HG03571 (cell line): Measurements from ENCODE around the gene HLA-DMA.

Source experiments
- ATAC-seq: cut with Tn5 transposase; IDR thresholded peaks from one replicate; pipeline ENCODE4 v1.9.1; 2021; ENCODE audit not compliant: unreplicated experiment

The HLA-DMA gene

DNA sequence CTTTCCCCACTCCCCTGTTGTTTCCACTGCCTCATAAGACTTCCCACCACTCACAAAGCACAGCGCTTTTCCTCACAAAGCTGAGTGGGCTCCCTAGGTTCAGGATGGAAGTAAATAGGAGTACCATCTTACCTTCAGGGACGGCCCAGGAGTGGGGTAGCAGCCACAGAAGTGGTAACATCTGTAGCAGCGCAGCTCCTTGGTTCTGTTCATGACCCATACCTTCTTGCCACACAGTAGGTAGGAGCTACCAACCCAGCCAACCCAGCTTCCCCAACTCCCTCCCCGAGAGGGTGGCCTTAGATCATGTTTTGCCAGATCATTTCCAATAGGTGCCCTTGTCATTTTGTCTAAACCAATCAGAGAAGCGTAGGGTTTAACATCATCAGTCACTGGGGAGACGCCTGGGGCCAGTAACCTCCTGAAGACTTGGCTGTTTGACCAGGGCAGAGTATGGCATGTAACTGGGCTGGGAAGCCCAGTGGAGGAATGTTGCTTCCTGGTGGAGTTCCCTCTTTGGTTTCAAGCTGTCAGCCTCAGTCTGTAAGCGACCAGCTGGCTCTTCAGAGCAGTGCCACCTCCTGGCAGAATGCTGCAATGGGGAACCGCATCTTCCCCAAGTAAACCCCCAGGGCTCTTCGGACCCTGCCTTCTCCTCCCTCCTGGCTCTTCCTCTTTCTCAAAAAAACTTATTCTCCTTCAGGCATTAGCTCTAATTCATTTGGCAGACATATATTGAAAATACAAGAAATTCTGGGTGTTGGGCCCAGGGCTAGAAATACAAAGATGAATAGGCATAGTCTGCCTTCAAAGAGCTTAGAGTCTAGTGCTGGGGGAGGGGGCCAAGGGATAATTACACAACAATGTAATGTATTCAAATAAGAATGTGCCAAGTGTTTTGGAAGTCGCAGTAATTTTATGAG is at the start of gene HLA-DMA:
Gene HLA-DMA, minus strand, starts transcription at position 281 of the 923 bp plus-strand sequence. Its CDS starts 61 bp downstream, at position 220.
- ATAC-seq: peak; percentile 81

DNA sequence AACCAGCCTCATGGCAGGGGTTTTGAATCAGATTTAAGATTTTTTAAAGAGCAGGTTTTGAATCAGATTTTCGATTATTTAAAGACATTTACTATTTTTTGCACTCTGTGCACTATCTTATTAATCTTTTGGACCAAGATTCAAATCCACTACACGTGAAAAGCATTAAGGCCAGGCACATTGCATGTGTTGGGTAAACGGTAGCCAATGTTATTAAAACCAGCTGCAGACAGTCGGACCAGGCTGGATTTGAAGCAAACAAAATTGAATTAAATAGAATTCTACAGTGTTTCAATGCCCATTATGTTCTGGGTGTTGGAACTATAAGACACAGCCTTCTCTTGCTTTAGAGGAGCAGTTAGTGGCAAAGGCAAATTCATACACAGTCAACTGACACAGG is 48.8 kb upstream of the HLA-DMA start:
- no peak for ATAC-seq

DNA sequence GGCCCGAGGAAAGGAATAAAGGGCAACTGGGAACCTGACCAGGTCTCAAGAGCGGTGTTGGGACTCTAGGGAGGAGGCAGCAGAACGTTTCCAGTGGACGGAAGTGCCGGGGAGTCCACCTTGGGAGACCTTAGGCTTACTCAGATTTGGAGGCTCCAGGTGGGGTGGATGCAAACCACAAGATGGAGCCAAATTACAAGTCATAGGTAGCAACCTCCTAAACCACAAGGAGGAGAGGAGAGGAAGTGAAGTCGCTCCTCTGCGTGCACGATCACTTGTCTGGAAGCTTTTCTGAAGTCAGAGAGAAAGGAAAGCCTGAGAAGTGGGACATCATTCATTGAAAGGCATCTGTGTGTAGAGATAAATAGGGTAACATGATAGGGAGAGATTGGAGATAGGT is 47.2 kb upstream of the HLA-DMA start:
- no peak for ATAC-seq

DNA sequence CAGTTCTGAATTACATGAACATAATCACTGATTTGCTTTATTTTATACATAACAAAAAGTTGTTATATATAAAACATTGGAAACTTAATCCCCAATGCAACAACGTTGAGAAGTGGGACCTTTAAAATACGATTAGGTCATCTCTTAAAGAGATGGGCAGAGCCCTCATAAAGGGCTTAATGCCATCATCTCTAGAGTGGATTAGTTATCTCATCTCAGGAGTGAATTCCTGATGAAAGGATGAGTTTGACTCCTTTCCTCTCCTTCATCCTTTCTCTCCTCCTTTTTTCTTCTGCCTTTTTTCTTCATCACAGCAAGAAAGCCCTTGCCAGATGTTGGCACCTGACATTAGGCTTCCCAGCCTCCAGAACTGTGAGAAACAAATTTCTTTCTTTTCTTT is 42.6 kb upstream of the HLA-DMA start:
- no peak for ATAC-seq

- ATAC-seq: no peak
Observed at GRCh38 chr6:32993363-32993973, 40.6 kb upstream of the HLA-DMA start.

GRCh38 chr6:32991972-32992371 is 39.1 kb upstream of the HLA-DMA start:
- no peak for ATAC-seq

- no peak for ATAC-seq
Observed at GRCh38 chr6:32989368-32989767, 36.5 kb upstream of the HLA-DMA start.

DNA sequence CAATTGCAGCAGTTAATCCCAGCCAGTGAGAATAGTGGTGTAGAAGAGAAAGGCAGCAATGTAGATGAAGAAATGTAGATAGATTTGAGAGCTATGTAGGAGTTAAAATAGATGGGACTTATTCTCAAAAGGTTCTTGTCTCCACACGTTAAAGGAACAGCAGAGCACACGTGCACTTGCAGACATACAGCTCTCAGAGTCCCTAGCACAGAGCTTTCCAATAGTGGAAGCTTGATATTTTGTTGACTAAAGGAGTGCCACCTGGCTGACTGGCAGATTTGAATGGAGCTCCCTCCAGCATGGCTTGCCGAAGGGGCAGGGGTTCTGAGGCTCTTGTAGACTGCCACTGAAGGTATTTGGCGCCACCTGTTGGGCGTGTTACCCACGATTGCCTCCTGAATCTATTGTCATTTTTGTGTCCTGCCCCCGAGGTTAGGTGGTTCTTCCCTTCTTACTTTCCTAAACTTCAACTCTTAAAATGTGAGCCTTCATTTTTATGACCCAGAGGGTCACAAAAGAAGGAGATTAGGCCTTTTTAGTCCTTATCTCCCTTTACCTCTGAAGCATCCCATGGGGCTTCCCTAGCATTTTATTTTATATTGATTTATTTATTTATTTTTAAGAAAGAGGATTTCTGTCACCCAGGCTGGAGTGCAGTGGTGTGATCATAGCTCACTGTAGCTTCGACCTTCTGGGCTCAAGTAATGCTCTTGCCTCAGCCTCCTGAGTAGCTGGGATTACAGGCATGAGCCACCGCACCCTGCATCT is 31.9 kb upstream of the HLA-DMA start:
- ATAC-seq: no peak

GRCh38 chr6:32983964-32984621 is 31.2 kb upstream of the HLA-DMA start:
- ATAC-seq: no peak

DNA sequence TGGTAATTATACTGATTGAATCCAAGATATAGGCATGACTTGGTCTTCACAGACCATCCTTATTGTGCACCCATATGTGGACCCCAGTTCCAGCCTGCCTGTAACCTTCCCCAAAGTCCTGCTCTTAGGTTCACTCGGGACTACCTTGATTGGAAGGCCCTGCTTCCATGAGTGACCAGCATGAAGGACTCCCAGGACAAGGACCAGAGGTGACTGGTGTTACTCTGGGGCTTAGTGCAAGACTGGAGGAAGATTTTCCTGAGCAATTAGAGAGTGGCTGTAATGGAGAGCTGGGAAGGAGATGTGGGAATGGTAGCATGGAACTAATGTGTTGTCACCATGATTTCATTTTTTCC is 30.6 kb upstream of the HLA-DMA start:
- ATAC-seq: no peak

- no peak for ATAC-seq
Observed at GRCh38 chr6:32982702-32983492, 30.0 kb upstream of the HLA-DMA start.

GRCh38 chr6:32982084-32982701 is 29.3 kb upstream of the HLA-DMA start:
- no peak for ATAC-seq

DNA sequence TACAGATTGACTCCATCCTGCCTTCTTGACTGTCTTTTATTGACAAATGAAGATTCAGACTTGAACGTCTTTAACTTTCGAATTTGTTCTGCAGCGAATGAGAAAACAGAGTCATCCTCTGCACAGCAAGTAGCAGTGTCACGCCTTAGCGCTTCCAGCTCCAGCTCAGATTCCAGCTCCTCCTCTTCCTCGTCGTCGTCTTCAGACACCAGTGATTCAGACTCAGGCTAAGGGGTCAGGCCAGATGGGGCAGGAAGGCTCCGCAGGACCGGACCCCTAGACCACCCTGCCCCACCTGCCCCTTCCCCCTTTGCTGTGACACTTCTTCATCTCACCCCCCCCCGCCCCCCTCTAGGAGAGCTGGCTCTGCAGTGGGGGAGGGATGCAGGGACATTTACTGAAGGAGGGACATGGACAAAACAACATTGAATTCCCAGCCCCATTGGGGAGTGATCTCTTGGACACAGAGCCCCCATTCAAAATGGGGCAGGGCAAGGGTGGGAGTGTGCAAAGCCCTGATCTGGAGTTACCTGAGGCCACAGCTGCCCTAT is 27.7 kb upstream of the HLA-DMA start:
- no peak for ATAC-seq

- ATAC-seq: no peak
Observed at GRCh38 chr6:32979720-32980487, 27.0 kb upstream of the HLA-DMA start.

- ATAC-seq: no peak
Observed at GRCh38 chr6:32977953-32978324, 25.0 kb upstream of the HLA-DMA start.

DNA sequence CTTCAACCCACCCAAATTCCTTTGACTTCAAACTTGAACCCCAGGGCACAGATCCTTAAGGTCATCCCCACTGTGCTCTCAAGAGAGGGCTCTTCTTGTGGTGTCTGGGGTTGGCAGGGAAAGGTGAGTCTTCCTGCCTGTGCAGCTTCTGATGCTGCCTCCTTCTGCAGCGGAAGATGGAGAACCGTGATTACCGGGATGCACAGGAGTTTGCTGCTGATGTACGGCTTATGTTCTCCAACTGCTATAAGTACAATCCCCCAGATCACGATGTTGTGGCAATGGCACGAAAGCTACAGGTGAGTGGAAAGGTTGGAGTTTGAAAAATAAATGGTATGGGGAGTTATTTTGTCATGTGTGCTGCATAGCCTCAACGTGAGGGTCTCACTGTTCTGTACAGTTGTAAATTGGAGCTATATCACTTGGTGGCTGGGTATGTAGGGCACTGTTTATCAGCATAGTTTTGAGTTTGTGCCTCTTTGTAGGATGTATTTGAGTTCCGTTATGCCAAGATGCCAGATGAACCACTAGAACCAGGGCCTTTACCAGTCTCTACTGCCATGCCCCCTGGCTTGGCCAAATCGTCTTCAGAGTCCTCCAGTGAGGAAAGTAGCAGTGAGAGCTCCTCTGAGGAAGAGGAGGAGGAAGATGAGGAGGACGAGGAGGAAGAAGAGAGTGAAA is 24.5 kb upstream of the HLA-DMA start:
- no peak for ATAC-seq

- ATAC-seq: no peak
Observed at GRCh38 chr6:32976334-32977069, 23.6 kb upstream of the HLA-DMA start.

DNA sequence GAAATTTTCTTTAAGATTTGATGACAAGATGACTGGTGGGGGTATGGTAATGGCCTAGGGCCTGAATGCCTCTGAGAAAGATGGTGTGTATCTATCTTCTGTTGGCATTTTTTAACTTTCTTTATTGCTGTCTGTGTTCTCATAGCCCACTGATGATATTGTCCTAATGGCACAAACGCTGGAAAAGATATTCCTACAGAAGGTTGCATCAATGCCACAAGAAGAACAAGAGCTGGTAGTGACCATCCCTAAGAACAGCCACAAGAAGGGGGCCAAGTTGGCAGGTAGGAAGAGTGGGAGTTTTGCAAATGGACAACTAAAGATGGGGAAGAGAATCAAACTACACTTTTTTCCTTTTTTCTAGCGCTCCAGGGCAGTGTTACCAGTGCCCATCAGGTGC is 23.0 kb upstream of the HLA-DMA start:
- no peak for ATAC-seq
